ENCODE results near the gene HIVEP3. TPM values are rescaled to one million over a fixed set of nuclear protein-coding genes. Genes with fewer than 3 reads are reported as not detected.

HIVEP3 gene
- total RNA-seq, 1 experiment from 2014 or later = 0.55 TPM

- ATAC-seq (no peak), DNase-seq (ENCODE audit: low spot score) (no peak)
- no peaks in the 10 kb centered on the region for H3K9me3 Mint-ChIP-seq
- TF ChIP-seq, protein P1, sequence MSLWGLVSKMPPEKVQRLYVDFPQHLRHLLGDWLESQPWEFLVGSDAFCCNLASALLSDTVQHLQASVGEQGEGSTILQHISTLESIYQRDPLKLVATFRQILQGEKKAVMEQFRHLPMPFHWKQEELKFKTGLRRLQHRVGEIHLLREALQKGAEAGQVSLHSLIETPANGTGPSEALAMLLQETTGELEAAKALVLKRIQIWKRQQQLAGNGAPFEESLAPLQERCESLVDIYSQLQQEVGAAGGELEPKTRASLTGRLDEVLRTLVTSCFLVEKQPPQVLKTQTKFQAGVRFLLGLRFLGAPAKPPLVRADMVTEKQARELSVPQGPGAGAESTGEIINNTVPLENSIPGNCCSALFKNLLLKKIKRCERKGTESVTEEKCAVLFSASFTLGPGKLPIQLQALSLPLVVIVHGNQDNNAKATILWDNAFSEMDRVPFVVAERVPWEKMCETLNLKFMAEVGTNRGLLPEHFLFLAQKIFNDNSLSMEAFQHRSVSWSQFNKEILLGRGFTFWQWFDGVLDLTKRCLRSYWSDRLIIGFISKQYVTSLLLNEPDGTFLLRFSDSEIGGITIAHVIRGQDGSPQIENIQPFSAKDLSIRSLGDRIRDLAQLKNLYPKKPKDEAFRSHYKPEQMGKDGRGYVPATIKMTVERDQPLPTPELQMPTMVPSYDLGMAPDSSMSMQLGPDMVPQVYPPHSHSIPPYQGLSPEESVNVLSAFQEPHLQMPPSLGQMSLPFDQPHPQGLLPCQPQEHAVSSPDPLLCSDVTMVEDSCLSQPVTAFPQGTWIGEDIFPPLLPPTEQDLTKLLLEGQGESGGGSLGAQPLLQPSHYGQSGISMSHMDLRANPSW (CRISPR knock-in tag; conservative IDR thresholded peaks at IDR 0.05; ENCODE audit: low read depth) = no peak
- TF ChIP-seq ZNF138 (CRISPR knock-in tag; conservative IDR thresholded peaks at IDR 0.05) (no peak), AFF4 (CRISPR knock-in tag; IDR thresholded peaks at IDR 0.05; ENCODE audit: borderline replicate concordance) (no peak), JAZF1 (CRISPR knock-in tag; IDR thresholded peaks at IDR 0.05) (no peak), FOXJ3 (CRISPR knock-in tag; IDR thresholded peaks at IDR 0.05; ENCODE audit: borderline replicate concordance) (no peak), USF2 (CRISPR knock-in tag; IDR thresholded peaks at IDR 0.05) (no peak), ZNF281 (CRISPR knock-in tag; IDR thresholded peaks at IDR 0.05) (no peak)
- TF ChIP-seq, protein P2, sequence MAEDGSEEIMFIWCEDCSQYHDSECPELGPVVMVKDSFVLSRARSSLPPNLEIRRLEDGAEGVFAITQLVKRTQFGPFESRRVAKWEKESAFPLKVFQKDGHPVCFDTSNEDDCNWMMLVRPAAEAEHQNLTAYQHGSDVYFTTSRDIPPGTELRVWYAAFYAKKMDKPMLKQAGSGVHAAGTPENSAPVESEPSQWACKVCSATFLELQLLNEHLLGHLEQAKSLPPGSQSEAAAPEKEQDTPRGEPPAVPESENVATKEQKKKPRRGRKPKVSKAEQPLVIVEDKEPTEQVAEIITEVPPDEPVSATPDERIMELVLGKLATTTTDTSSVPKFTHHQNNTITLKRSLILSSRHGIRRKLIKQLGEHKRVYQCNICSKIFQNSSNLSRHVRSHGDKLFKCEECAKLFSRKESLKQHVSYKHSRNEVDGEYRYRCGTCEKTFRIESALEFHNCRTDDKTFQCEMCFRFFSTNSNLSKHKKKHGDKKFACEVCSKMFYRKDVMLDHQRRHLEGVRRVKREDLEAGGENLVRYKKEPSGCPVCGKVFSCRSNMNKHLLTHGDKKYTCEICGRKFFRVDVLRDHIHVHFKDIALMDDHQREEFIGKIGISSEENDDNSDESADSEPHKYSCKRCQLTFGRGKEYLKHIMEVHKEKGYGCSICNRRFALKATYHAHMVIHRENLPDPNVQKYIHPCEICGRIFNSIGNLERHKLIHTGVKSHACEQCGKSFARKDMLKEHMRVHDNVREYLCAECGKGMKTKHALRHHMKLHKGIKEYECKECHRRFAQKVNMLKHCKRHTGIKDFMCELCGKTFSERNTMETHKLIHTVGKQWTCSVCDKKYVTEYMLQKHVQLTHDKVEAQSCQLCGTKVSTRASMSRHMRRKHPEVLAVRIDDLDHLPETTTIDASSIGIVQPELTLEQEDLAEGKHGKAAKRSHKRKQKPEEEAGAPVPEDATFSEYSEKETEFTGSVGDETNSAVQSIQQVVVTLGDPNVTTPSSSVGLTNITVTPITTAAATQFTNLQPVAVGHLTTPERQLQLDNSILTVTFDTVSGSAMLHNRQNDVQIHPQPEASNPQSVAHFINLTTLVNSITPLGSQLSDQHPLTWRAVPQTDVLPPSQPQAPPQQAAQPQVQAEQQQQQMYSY (CRISPR knock-in tag; IDR thresholded peaks at IDR 0.05) = no peak
- TF ChIP-seq, protein P3, sequence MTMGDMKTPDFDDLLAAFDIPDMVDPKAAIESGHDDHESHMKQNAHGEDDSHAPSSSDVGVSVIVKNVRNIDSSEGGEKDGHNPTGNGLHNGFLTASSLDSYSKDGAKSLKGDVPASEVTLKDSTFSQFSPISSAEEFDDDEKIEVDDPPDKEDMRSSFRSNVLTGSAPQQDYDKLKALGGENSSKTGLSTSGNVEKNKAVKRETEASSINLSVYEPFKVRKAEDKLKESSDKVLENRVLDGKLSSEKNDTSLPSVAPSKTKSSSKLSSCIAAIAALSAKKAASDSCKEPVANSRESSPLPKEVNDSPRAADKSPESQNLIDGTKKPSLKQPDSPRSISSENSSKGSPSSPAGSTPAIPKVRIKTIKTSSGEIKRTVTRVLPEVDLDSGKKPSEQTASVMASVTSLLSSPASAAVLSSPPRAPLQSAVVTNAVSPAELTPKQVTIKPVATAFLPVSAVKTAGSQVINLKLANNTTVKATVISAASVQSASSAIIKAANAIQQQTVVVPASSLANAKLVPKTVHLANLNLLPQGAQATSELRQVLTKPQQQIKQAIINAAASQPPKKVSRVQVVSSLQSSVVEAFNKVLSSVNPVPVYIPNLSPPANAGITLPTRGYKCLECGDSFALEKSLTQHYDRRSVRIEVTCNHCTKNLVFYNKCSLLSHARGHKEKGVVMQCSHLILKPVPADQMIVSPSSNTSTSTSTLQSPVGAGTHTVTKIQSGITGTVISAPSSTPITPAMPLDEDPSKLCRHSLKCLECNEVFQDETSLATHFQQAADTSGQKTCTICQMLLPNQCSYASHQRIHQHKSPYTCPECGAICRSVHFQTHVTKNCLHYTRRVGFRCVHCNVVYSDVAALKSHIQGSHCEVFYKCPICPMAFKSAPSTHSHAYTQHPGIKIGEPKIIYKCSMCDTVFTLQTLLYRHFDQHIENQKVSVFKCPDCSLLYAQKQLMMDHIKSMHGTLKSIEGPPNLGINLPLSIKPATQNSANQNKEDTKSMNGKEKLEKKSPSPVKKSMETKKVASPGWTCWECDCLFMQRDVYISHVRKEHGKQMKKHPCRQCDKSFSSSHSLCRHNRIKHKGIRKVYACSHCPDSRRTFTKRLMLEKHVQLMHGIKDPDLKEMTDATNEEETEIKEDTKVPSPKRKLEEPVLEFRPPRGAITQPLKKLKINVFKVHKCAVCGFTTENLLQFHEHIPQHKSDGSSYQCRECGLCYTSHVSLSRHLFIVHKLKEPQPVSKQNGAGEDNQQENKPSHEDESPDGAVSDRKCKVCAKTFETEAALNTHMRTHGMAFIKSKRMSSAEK (CRISPR knock-in tag; IDR thresholded peaks at IDR 0.05; ENCODE audit: borderline replicate concordance) = no peak
- TF ChIP-seq, protein P4, sequence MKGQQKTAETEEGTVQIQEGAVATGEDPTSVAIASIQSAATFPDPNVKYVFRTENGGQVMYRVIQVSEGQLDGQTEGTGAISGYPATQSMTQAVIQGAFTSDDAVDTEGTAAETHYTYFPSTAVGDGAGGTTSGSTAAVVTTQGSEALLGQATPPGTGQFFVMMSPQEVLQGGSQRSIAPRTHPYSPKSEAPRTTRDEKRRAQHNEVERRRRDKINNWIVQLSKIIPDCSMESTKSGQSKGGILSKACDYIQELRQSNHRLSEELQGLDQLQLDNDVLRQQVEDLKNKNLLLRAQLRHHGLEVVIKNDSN (CRISPR knock-in tag; IDR thresholded peaks at IDR 0.05) = no peak
- POLR2A ChIA-PET = no interaction called here
- no peak overlapping the region for H3K27ac Mint-ChIP-seq
- H3K4me1 Mint-ChIP-seq = peaks cover 21% of the 10 kb centered on the region
- no peaks in the 10 kb centered on the region for H3K36me3 Mint-ChIP-seq
- peaks cover 4% of the 10 kb centered on the region; the same call in 1 of the 2 replicates for H3K27me3 Mint-ChIP-seq (ENCODE audit: low read depth)
- CTCF ChIA-PET = interaction anchor here (1.3 to 2.1 kb wide), 3 partner anchors 9 to 15 kb away, joined by 5 to 11 read pairs (median 10); no protein-coding TSS in a partner anchor
- H3K4me3 Mint-ChIP-seq = no peak overlapping the region
Observed at GRCh38 chr1:41500781-41501518, 417.8 kb downstream of the HIVEP3 start.

Measured in WTC11 (cell line).